ENCODE data around the gene GALNTL6. TPM values are rescaled to one million over a fixed set of nuclear protein-coding genes. Genes with fewer than 3 reads are reported as not detected.

Gene GALNTL6
- total RNA-seq, 1 donor from 2014 or later = 0.13 TPM

DNA sequence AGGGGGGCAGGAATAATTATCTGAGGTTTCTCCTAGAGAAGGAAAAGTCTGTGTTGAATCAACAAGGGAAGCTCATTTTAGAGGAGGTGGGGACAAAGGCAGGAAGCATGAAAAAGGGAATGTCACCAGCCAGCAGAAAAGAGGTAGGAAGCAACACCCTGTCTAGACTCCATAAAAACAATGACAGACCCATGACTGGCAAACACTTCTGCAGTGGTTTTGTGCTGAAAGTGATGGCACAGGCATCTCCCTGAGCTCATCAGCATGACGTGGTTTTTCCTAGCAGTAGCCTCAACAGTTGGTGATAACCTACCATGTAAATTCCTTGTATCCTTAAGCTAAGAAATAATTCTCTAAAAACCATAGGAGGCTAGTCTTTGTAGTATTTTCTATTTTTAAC is 1244.7 kb downstream of the GALNTL6 start:
- Histone ChIP-seq H3K36me3 (ENCODE audit: control insufficient read depth, insufficient read depth, low read length) (no peaks in the 10 kb centered on the region), H3K4me3 (ENCODE audit: low read depth, low read length) (no peak overlapping the region), H3K27me3 (ENCODE audit: control insufficient read depth, insufficient read depth, low read length) (no peaks in the 10 kb centered on the region)
- no peak for DNase-seq (ENCODE audit: low read depth)
- TF ChIP-seq, protein P1, sequence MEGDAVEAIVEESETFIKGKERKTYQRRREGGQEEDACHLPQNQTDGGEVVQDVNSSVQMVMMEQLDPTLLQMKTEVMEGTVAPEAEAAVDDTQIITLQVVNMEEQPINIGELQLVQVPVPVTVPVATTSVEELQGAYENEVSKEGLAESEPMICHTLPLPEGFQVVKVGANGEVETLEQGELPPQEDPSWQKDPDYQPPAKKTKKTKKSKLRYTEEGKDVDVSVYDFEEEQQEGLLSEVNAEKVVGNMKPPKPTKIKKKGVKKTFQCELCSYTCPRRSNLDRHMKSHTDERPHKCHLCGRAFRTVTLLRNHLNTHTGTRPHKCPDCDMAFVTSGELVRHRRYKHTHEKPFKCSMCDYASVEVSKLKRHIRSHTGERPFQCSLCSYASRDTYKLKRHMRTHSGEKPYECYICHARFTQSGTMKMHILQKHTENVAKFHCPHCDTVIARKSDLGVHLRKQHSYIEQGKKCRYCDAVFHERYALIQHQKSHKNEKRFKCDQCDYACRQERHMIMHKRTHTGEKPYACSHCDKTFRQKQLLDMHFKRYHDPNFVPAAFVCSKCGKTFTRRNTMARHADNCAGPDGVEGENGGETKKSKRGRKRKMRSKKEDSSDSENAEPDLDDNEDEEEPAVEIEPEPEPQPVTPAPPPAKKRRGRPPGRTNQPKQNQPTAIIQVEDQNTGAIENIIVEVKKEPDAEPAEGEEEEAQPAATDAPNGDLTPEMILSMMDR (IDR thresholded peaks at IDR 0.05; ENCODE audit: insufficient read depth, low read length, poor library complexity, severe bottlenecking) = no peak

DNA sequence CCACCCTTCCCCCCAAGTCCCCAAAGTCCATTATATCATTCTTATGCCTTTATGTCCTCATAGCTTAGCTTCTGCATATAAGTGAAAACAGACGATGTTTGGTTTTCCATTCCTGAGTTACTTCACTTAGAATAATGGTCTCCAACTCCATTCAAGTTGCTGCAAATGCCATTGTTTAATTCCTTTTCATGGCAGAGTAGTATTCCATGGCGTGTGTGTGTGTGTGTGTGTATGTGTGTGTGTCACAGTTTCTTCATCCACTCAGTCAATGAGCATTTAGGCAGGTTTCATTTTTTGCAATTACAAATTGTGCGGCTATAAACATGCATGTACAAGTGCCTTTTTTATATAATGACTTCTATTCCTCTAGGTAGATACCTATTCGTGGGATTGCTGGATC is 1248.0 kb downstream of the GALNTL6 start:
- no peak for DNase-seq (ENCODE audit: low read depth)
- H3K36me3 ChIP-seq (ENCODE audit: control insufficient read depth, insufficient read depth, low read length) = no peaks in the 10 kb centered on the region
- TF ChIP-seq, protein P1 (IDR thresholded peaks at IDR 0.05; ENCODE audit: insufficient read depth, low read length, poor library complexity, severe bottlenecking) = no peak
- H3K27me3 ChIP-seq (ENCODE audit: control insufficient read depth, insufficient read depth, low read length) = no peaks in the 10 kb centered on the region
- H3K4me3 ChIP-seq (ENCODE audit: low read depth, low read length) = no peak overlapping the region

DNA sequence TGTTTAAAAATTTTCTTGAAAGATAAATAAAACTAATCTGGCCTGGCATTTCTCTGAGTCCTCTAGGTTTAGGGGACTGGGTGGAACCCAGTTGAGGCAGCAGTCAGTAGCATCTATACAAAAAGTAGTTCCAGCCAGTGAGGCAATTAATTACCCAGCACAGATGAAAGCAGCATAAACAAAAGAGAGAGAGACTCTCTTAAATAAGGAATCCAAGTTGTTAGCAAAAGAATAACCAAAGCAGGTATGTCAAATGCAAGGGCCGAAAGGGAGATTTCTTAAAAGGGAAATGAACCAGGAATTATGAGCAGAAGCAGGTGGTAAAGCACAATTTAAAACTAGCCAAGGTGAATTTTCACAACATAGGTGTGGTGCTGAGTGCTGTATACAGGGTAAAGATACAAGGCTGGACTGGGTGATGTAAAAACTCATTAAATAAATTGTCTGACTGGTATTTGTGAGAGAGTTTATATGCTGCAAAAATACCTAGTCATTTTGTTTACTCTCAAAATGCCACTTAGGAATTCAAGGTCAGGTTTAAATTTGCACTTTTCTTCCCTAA is 1260.8 kb downstream of the GALNTL6 start:
- H3K4me3 ChIP-seq (ENCODE audit: low read depth, low read length) = no peak overlapping the region
- H3K27me3 ChIP-seq (ENCODE audit: control insufficient read depth, insufficient read depth, low read length) = no peaks in the 10 kb centered on the region
- TF ChIP-seq, protein P1 (IDR thresholded peaks at IDR 0.05; ENCODE audit: insufficient read depth, low read length, poor library complexity, severe bottlenecking) = no peak
- H3K36me3 ChIP-seq (ENCODE audit: control insufficient read depth, insufficient read depth, low read length) = no peaks in the 10 kb centered on the region
- DNase-seq (ENCODE audit: low read depth) = no peak

DNA sequence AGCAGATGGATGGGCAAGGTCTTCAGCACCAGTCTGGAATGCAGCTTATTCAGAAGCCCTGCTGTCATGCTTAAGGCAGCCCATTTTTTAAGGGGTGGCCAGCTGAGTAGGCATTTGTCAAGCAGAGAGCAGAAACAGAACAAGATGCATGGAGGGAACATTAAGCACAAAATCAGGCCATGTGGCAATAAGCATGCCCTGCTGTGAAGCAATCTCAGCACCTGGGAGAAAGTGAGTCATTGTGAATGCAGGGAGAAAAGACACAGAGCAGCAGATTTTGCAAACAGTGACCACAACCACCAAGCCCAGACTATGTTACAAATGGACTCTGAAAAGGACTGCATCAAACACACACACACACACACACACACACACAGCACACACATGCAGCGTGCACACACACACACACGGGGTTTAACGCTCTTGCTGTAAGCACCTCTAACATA is 1261.3 kb downstream of the GALNTL6 start:
- DNase-seq (ENCODE audit: low read depth) = peak; percentile 93
- Histone ChIP-seq H3K4me3 (ENCODE audit: low read depth, low read length) (no peak overlapping the region), H3K36me3 (ENCODE audit: control insufficient read depth, insufficient read depth, low read length) (no peaks in the 10 kb centered on the region), H3K27me3 (ENCODE audit: control insufficient read depth, insufficient read depth, low read length) (no peaks in the 10 kb centered on the region)
- TF ChIP-seq, protein P1 (IDR thresholded peaks at IDR 0.05; ENCODE audit: insufficient read depth, low read length, poor library complexity, severe bottlenecking) = no peak

DNA sequence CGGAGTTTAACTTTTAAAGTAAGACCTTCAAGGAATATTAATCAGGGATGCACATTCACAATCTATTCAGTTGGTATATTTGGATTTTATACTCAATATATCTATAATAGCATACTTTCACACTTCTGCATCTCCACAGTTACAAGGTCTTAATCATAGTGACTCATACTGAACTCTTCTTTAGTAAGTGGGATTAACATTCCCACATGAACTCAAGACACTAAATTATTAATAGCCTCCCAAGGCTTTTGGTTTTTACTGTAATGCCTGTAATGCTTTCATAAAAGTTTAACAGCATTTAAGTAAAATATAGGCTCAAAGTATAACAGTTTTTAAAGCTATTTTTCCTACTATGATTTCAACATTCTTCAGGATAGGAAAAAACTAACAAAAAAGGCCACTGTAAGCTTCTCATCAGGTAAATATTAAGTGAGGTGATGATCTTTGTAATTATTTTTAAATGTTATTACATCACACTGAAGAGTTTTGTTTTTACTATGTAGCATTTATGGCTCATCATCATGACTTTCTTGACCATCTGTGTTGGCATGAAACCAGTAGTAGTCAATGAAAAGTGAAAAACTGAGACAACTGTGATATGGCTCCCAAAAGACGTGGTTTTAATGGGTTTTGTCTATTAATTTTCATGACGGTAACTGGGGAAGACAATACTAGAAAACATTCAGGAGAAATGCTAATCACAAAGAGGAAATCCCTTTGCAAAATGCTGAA is 1263.9 kb downstream of the GALNTL6 start:
- Histone ChIP-seq H3K4me3 (ENCODE audit: low read depth, low read length) (no peak overlapping the region), H3K27me3 (ENCODE audit: control insufficient read depth, insufficient read depth, low read length) (no peaks in the 10 kb centered on the region), H3K36me3 (ENCODE audit: control insufficient read depth, insufficient read depth, low read length) (no peaks in the 10 kb centered on the region)
- no peak for DNase-seq (ENCODE audit: low read depth)
- TF ChIP-seq, protein P1 (IDR thresholded peaks at IDR 0.05; ENCODE audit: insufficient read depth, low read length, poor library complexity, severe bottlenecking) = no peak

Measured in kidney epithelial cell (primary cell).